Measurements from ENCODE around the gene URGCP. TPM values are rescaled to one million over a fixed set of nuclear protein-coding genes. Genes with fewer than 3 reads are reported as not detected.
A peak's percentile ranks its signal among the peaks of the same experiment; 100 is the strongest.

The URGCP gene
- total and polyA plus RNA-seq, 2 experiments from 2014 or later, result 7.2 to 13.2 TPM

- Mint-ChIP-seq H3K36me3 (ENCODE audit: low read depth) (peaks cover 45% of the 10 kb centered on the region), H3K4me1 (peaks cover 16% of the 10 kb centered on the region)
Observed at GRCh38 chr7:43880596-43880995, 25.8 kb downstream of the URGCP start.

GRCh38 chr7:43879477-43879876 lies 26.9 kb downstream of the URGCP start:
- no peak overlapping the region for H2AFZ ChIP-seq
- no peak overlapping the region for H3K4me3 ChIP-seq
- H4K20me1 ChIP-seq (replicated peaks; ENCODE audit: insufficient read depth), result no peaks in the 10 kb centered on the region
- H3K9me2 ChIP-seq (ENCODE audit: insufficient read depth), result no peaks in the 10 kb centered on the region
- no peak overlapping the region for H3K4me2 ChIP-seq
- H3K4me3 Mint-ChIP-seq, result no peak overlapping the region
- H3K4me1 ChIP-seq (ENCODE audit: insufficient read depth), result peaks cover 7% of the 10 kb centered on the region; the same call in 1 of the 2 replicates
- DNase-seq (ENCODE audit: low spot score) (no peak), ATAC-seq (no peak)
- no peak overlapping the region for H3K27ac ChIP-seq (ENCODE audit: low read depth)
- no peaks in the 10 kb centered on the region for H3K79me2 ChIP-seq (replicated peaks; ENCODE audit: insufficient read depth)
- no peaks in the 10 kb centered on the region; the same call in 2 of the 3 replicates for H3K9me3 Mint-ChIP-seq
- TF ChIP-seq STAT1 (IDR thresholded peaks at IDR 0.05; ENCODE audit: unreplicated experiment) (no peak), CTCF (conservative IDR thresholded peaks at IDR 0.05; ENCODE audit: low read depth in 2 of 2) (no peak), ETS1 (IDR thresholded peaks at IDR 0.05) (no peak), ZNF114 (CRISPR knock-in tag; IDR thresholded peaks at IDR 0.05) (no peak), ZNF331 (CRISPR knock-in tag; IDR thresholded peaks at IDR 0.05; ENCODE audit: low read depth) (no peak)
- no peaks in the 10 kb centered on the region for H3K27me3 ChIP-seq (ENCODE audit: insufficient read depth)
- H3K27me3 Mint-ChIP-seq (ENCODE audit: insufficient read depth, low read depth, poor library complexity), result peaks cover 11% of the 10 kb centered on the region
- H3K36me3 ChIP-seq (ENCODE audit: insufficient read depth), result no peaks in the 10 kb centered on the region
- peaks cover 16% of the 10 kb centered on the region for H3K4me1 Mint-ChIP-seq
- peaks cover 48% of the 10 kb centered on the region for H3K36me3 Mint-ChIP-seq (ENCODE audit: low read depth)
- no peaks in the 10 kb centered on the region for H3F3A ChIP-seq (replicated peaks; ENCODE audit: low read depth)
- H3K27ac Mint-ChIP-seq, result no peak overlapping the region

More at GRCh38 chr7:43880596-43880995, 25.8 kb downstream of the URGCP start:
- Histone ChIP-seq H3K27me3 (ENCODE audit: insufficient read depth) (no peaks in the 10 kb centered on the region), H4K20me1 (replicated peaks; ENCODE audit: insufficient read depth) (no peaks in the 10 kb centered on the region), H3K27ac (ENCODE audit: low read depth) (no peak overlapping the region; the same call in none of the 2 replicates), H3K4me3 (no peak overlapping the region), H3K36me3 (ENCODE audit: insufficient read depth) (no peaks in the 10 kb centered on the region), H2AFZ (no peak overlapping the region), H3K79me2 (replicated peaks; ENCODE audit: insufficient read depth) (no peaks in the 10 kb centered on the region), H3F3A (replicated peaks; ENCODE audit: low read depth) (no peaks in the 10 kb centered on the region), H3K4me2 (no peak overlapping the region; the same call in 1 of the 2 replicates), H3K4me1 (ENCODE audit: insufficient read depth) (peaks cover 7% of the 10 kb centered on the region; the same call in 1 of the 2 replicates), H3K9me2 (ENCODE audit: insufficient read depth) (no peaks in the 10 kb centered on the region)
- peak; percentile 24 for DNase-seq (ENCODE audit: low spot score)
- peaks cover 6% of the 10 kb centered on the region for H3K27me3 Mint-ChIP-seq (ENCODE audit: insufficient read depth, low read depth, poor library complexity)
- TF ChIP-seq NANOG (IDR thresholded peaks at IDR 0.05; ENCODE audit: borderline replicate concordance), result no peak
- TF ChIP-seq JUNB (IDR thresholded peaks at IDR 0.05; ENCODE audit: unreplicated experiment), result no peak
- TF ChIP-seq EZH2 (IDR thresholded peaks at IDR 0.05; ENCODE audit: low read depth, unreplicated experiment), result no peak
- no peak for TF ChIP-seq REST (IDR thresholded peaks at IDR 0.05; ENCODE audit: unreplicated experiment)
- no peak for TF ChIP-seq ZNF331 (CRISPR knock-in tag; IDR thresholded peaks at IDR 0.05; ENCODE audit: low read depth)
- no peak for TF ChIP-seq ZNF114 (CRISPR knock-in tag; IDR thresholded peaks at IDR 0.05)
- no peaks in the 10 kb centered on the region; the same call in 2 of the 3 replicates for H3K9me3 Mint-ChIP-seq
- peak overlapping the region; percentile 92 for H3K27ac Mint-ChIP-seq
- H3K4me3 Mint-ChIP-seq, result no peak overlapping the region
- peak; percentile 48; the same call in 2 of the 3 replicates for ATAC-seq

Data from GM23338 (cell line).